Gastrocnemius medialis (tissue), 4 donors: ENCODE results near the gene PALLD.

Source experiments
- POLR2A ChIP-seq, 2 donors: fragments of 450-650 bp; IDR thresholded peaks; one replicate each; pipeline ENCODE4 v1.6.1; 2017; ENCODE audit warnings: antibody characterized with exemption in 2 of 2, mild to moderate bottlenecking in 2 of 2, moderate library complexity in 2 of 2
- TF ChIP-seq, protein P1 (sequence below), 5 experiments: fragments of 450-650 bp in 3 of 5; fragments of 200-600 bp in 2 of 5; sonication (generic) in 2 of 5; IDR thresholded peaks in 4 of 5; conservative IDR thresholded peaks in 1 of 5; 1 replicate in 4 of 5; 2 replicates in 1 of 5; pipeline ENCODE4 v1.5.1; 2016 to 2019; ENCODE audit warnings: antibody characterized with exemption in 5 of 5, mild to moderate bottlenecking in 3 of 5, moderate library complexity in 3 of 5

DNA sequence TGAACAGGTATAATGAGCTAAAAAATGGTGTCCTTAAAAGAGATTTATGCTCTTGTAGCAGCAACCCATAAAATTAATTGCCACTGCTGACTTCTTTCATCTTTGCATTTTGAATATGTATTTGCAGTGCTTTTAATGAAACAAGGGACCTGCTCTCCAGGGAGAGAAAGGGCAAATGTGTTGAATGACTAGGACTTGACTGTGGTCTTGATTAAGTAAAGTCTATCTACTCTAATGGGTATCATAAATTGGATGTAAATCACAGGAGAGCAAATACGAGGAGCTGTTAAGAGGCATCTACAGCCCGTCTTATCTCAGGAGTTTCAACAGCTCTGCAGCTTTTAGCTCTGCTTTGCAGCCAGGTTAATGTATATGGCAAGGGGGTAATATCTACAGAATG is 216.4 kb downstream of the PALLD start:
- TF ChIP-seq, protein P1, sequence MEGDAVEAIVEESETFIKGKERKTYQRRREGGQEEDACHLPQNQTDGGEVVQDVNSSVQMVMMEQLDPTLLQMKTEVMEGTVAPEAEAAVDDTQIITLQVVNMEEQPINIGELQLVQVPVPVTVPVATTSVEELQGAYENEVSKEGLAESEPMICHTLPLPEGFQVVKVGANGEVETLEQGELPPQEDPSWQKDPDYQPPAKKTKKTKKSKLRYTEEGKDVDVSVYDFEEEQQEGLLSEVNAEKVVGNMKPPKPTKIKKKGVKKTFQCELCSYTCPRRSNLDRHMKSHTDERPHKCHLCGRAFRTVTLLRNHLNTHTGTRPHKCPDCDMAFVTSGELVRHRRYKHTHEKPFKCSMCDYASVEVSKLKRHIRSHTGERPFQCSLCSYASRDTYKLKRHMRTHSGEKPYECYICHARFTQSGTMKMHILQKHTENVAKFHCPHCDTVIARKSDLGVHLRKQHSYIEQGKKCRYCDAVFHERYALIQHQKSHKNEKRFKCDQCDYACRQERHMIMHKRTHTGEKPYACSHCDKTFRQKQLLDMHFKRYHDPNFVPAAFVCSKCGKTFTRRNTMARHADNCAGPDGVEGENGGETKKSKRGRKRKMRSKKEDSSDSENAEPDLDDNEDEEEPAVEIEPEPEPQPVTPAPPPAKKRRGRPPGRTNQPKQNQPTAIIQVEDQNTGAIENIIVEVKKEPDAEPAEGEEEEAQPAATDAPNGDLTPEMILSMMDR (IDR thresholded peaks at IDR 0.05 in 4 of 5, conservative IDR thresholded peaks at IDR 0.05 in 1 of 5): no peak
- TF ChIP-seq POLR2A (IDR thresholded peaks at IDR 0.05): no peak
